Measurements from ENCODE around the gene PTPRN2.

PTPRN2 gene

GRCh38 chr7:158574308-158575036 is 13.2 kb downstream of the PTPRN2 start:
- H3K4me3 Mint-ChIP-seq, result no peak overlapping the region
- CTCF ChIA-PET, result no interaction called here
- H3K27ac Mint-ChIP-seq, result no peak overlapping the region

DNA sequence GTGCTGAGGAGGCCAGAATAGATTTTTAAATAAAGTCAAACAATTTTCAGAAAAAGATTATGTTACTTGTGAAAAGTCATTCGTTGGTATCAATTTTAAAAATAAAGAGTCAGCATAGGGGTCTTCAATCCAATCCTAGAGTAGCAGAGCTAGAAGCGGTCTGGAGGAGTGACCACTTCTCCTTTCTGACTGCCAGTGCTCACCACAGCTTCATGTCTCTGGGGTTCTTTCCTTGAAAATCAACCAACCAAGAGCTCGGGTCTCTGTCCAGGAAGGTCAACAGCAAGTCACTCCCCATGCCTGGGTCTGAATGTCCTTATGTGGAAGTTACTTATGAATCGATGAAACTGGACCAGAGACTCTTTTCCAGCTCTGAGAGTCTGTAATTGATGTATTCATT is 14.3 kb downstream of the PTPRN2 start:
- Mint-ChIP-seq H3K27me3 (peaks cover 38% of the 10 kb centered on the region), H3K9me3 (no peaks in the 10 kb centered on the region), H3K36me3 (no peaks in the 10 kb centered on the region), H3K4me1 (no peaks in the 10 kb centered on the region), H3K4me3 (no peak overlapping the region), H3K27ac (no peak overlapping the region)
- CTCF ChIA-PET, result no interaction called here
- DNase-seq, result no peak

More at GRCh38 chr7:158574308-158575036, 13.2 kb downstream of the PTPRN2 start:
- no peak for DNase-seq
- Mint-ChIP-seq H3K36me3 (no peaks in the 10 kb centered on the region), H3K9me3 (peaks cover 4% of the 10 kb centered on the region), H3K27me3 (peaks cover 29% of the 10 kb centered on the region), H3K4me1 (no peaks in the 10 kb centered on the region)

DNA sequence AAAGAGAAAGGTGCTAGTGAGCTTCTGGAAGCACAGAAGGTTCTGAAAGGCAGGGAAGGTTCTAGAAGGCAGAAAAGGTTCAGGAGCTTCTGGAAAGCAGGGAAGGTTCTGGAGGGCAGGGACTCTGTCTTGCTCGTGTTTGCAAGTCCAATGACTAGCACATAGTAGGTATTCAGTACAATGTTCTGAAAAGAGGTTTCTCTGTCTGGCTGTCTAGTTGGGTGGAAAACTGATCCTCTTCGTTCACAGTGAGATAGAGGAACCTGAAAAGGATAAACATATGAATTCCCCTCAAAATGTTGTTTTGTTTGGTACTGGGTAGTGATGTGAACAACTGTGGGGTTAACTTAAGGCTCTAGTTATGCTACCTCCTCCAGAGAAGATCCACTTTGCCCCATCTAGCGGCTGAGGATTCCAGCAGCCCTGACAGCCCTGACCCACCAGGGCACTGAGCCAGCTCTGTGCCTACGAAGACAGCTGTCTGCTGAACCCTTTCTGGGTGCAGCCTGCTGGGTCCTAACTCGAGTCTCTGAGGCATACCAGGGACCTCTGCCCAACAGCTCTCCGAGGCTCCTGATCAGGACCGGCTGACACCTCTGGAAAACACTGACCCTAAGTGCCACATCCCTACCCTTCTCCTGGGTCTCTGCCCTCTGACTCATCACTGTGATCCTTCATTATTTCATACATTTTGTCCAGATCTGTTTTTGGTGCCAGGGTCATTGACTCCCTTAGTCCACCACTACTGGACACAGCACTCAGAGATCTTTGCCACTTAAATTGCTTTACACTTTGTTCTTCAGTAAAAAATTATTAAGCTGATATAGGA is 15.4 kb downstream of the PTPRN2 start:
- Mint-ChIP-seq H3K36me3 (no peaks in the 10 kb centered on the region), H3K4me3 (no peak overlapping the region), H3K27me3 (peaks cover 45% of the 10 kb centered on the region), H3K27ac (no peak overlapping the region), H3K9me3 (no peaks in the 10 kb centered on the region), H3K4me1 (no peaks in the 10 kb centered on the region)
- DNase-seq, result no peak
- CTCF ChIA-PET, result no interaction called here

DNA sequence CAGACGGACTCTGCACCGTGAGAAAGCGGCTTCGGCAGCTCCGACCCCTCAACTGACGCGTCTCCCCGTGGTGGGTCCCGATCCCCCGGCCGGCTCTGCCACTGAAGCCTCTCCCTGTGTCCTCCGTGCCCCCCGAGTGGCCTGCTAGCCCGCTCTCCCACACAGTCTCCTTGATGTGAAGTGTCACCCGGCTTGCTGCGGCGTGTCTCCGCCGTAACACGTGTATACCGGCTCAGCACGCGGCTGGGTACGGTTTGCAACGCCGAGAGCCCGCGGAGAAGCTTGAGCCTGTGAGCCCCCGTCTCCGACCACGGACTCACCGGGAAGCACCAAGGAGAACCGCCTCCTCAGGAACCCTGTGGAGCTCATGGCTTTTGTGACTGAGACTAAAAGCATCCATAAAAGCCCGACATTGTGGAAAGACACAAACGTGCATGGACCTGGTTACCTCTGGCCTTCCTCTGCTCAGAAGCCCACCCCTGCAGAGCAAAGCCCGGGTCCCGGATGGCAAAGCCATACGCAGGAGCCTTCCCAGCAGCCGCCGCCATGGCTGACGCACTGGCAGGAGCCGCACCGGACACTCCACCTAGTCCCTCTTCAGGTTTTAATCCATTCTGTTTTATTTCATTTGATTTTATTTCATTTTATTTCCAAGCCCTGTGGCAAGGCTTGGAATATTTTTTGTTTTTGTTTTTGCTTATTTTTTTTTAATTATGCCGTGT is 17.0 kb downstream of the PTPRN2 start:
- Mint-ChIP-seq H3K4me3 (no peak overlapping the region), H3K36me3 (no peaks in the 10 kb centered on the region), H3K27me3 (peaks cover 45% of the 10 kb centered on the region), H3K9me3 (no peaks in the 10 kb centered on the region), H3K4me1 (no peaks in the 10 kb centered on the region), H3K27ac (no peak overlapping the region)
- CTCF ChIA-PET, result no interaction called here
- DNase-seq, result no peak

- DNase-seq, result no peak
- Mint-ChIP-seq H3K9me3 (no peaks in the 10 kb centered on the region), H3K4me1 (no peaks in the 10 kb centered on the region), H3K36me3 (no peaks in the 10 kb centered on the region), H3K27me3 (peaks cover 48% of the 10 kb centered on the region), H3K27ac (no peak overlapping the region), H3K4me3 (no peak overlapping the region)
- CTCF ChIA-PET, result no interaction called here
These were observed 17.7 kb downstream of the PTPRN2 start for GRCh38 chr7:158569858-158570323.

GRCh38 chr7:158568974-158569857 is 18.4 kb downstream of the PTPRN2 start:
- peaks cover 44% of the 10 kb centered on the region for H3K27me3 Mint-ChIP-seq
- H3K36me3 Mint-ChIP-seq, result no peaks in the 10 kb centered on the region
- no peak overlapping the region for H3K4me3 Mint-ChIP-seq
- CTCF ChIA-PET, result no interaction called here
- H3K4me1 Mint-ChIP-seq, result no peaks in the 10 kb centered on the region
- DNase-seq, result no peak
- no peak overlapping the region for H3K27ac Mint-ChIP-seq
- no peaks in the 10 kb centered on the region for H3K9me3 Mint-ChIP-seq

DNA sequence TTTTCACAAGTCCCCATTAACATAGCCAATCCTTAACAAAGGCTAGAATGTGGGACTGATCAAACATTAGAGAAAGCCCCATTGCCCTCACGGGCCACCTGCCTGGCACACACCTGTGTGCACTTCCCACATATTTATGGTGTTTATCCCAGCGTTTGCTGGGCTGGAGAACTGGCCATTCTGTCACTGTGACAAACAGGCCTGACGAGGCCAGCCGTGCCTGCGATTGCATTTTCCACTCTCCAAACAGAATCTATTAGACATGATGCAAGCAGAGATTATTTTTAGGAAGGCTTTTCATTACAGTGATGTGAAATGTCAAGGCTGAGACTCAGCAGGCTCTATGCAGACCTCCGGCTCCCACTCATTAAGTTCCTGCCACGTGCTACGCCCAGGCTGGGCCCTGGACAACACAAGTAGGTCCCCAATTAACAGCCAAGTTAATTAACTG is 20.4 kb downstream of the PTPRN2 start:
- Mint-ChIP-seq H3K36me3 (no peaks in the 10 kb centered on the region), H3K27me3 (peaks cover 36% of the 10 kb centered on the region), H3K4me1 (no peaks in the 10 kb centered on the region), H3K4me3 (no peak overlapping the region), H3K27ac (no peak overlapping the region), H3K9me3 (no peaks in the 10 kb centered on the region)
- CTCF ChIA-PET, result no interaction called here
- no peak for DNase-seq

DNA sequence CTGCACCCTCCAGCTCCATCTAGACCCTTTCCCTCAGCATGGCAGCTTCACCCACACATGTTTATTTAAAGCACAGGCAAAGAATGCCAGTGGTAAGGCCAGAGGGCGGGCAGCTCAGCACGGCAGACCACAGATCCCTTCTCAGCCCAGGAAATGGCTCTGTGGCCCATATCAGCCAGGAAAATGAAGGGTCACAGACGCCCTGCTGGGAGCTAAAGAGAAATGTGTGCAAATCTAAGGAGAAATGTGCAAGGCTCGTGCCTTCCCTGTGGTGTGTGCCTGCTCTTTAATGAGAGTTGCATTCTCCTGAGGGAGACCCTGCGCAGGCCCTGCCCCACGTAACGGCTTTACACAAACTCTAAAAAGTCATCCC is 23.0 kb downstream of the PTPRN2 start:
- Mint-ChIP-seq H3K27ac (no peak overlapping the region), H3K27me3 (peaks cover 25% of the 10 kb centered on the region), H3K9me3 (no peaks in the 10 kb centered on the region), H3K36me3 (no peaks in the 10 kb centered on the region), H3K4me3 (no peak overlapping the region), H3K4me1 (no peaks in the 10 kb centered on the region)
- no peak for DNase-seq
- CTCF ChIA-PET, result no interaction called here

DNA sequence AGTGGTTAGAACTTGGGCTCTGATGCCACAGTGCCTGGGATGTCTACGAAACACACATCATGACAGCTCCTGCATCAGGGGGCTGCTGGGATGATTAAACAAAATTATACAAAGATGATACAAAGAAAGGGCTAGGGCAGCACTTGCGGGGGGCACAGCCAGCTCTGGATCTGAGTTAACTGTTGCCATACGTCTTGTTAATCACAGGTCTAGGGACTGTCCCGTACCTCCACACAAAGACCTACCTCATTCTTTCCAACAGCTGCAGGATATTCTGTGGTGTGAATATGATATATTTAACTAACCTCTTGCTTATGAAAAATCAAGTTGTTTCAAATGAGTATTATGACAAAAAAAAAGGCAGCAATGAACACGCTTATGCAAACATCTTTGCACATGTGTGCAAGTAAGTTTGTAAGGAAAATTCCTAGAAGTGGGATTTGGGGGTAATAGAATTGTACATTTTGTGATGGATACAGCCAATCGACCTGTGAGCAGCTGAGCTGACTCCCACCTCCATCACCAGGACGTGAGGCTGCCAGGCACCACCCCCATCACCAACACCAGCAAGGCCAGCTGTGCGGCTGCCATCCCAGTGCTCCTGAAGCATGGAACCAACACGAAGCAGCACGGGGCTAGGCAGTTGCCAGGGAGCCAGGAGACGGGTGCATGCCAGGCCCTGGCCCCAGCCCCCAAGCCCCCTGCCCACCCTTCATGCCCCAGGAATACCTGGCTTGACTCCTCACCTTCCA is 23.5 kb downstream of the PTPRN2 start:
- Mint-ChIP-seq H3K27me3 (peaks cover 21% of the 10 kb centered on the region), H3K4me3 (no peak overlapping the region), H3K27ac (no peak overlapping the region), H3K36me3 (no peaks in the 10 kb centered on the region), H3K9me3 (no peaks in the 10 kb centered on the region), H3K4me1 (no peaks in the 10 kb centered on the region)
- DNase-seq, result no peak
- CTCF ChIA-PET, result no interaction called here

GRCh38 chr7:158563051-158563450 is 24.6 kb downstream of the PTPRN2 start:
- no peaks in the 10 kb centered on the region for H3K4me1 Mint-ChIP-seq
- peaks cover 16% of the 10 kb centered on the region for H3K27me3 Mint-ChIP-seq
- H3K4me3 Mint-ChIP-seq, result no peak overlapping the region
- no peak overlapping the region for H3K27ac Mint-ChIP-seq
- CTCF ChIA-PET, result no interaction called here
- no peaks in the 10 kb centered on the region for H3K9me3 Mint-ChIP-seq
- no peaks in the 10 kb centered on the region for H3K36me3 Mint-ChIP-seq
- no peak for DNase-seq

- no peak overlapping the region for H3K27ac Mint-ChIP-seq
- H3K27me3 Mint-ChIP-seq, result peaks cover 12% of the 10 kb centered on the region
- H3K36me3 Mint-ChIP-seq, result no peaks in the 10 kb centered on the region
- no peak for DNase-seq
- no peaks in the 10 kb centered on the region for H3K4me1 Mint-ChIP-seq
- CTCF ChIA-PET, result no interaction called here
- H3K9me3 Mint-ChIP-seq, result no peaks in the 10 kb centered on the region
- no peak overlapping the region for H3K4me3 Mint-ChIP-seq
These were observed 25.1 kb downstream of the PTPRN2 start for GRCh38 chr7:158562517-158562916.

GRCh38 chr7:158561659-158562058 is 26.0 kb downstream of the PTPRN2 start:
- DNase-seq, result no peak
- CTCF ChIA-PET, result no interaction called here
- Mint-ChIP-seq H3K9me3 (no peaks in the 10 kb centered on the region), H3K27me3 (peaks cover 10% of the 10 kb centered on the region), H3K4me1 (no peaks in the 10 kb centered on the region), H3K27ac (no peak overlapping the region), H3K36me3 (no peaks in the 10 kb centered on the region), H3K4me3 (no peak overlapping the region)

DNA sequence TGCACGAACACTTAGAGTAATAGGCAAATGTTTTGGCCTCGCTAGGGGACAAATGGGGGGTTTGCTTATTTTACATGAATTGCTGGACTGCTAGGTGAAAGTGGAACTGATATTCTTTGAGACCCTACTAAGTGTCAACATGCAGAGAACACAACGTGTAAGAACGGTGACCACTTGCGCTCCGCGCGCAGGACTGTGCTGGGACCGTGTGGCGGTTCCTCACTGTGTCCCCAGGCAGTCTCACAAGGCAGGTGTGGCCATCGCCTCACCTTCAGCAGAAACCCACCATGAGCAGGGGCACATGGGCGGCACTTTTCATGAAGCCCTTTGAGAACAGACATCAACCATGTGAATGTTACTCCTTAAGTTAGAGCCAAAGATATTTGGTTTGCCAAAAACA is 27.2 kb downstream of the PTPRN2 start:
- H3K27ac Mint-ChIP-seq, result no peak overlapping the region
- no peak for DNase-seq
- no peaks in the 10 kb centered on the region for H3K36me3 Mint-ChIP-seq
- H3K9me3 Mint-ChIP-seq, result peaks cover 3% of the 10 kb centered on the region
- no peak overlapping the region for H3K4me3 Mint-ChIP-seq
- peaks cover 7% of the 10 kb centered on the region for H3K27me3 Mint-ChIP-seq
- no peaks in the 10 kb centered on the region for H3K4me1 Mint-ChIP-seq
- CTCF ChIA-PET, result no interaction called here

Measured in activated naive CD4-positive, alpha-beta T cell treated with anti-CD3 and anti-CD28 coated beads, Interleukin-2, amount 10 ng/mL, durations not matched to agents 7 days and 5 days (primary cell).